ENCODE results near the gene MAPKAP1.

- no peak for TF ChIP-seq POLR2AphosphoS5 (IDR thresholded peaks at IDR 0.05; ENCODE audit: low read depth, low read length)
- TF ChIP-seq POLR2A (IDR thresholded peaks at IDR 0.05; ENCODE audit: low read depth, low read length): no peak
Observed at GRCh38 chr9:125742657-125743056, 35.6 kb upstream of the MAPKAP1 start.
